Heart right ventricle (tissue), 16 donors: ENCODE measurements around the gene RIN1. TPM values are rescaled to one million over a fixed set of nuclear protein-coding genes. Genes with fewer than 3 reads are reported as not detected.

Experiments
- ATAC-seq, 8 donors: fragments of 200-7000 bp; cut with Tn5 transposase; one replicate each; pipeline ENCODE4 v1.9.1; 2020; ENCODE audit warnings: mild to moderate bottlenecking in 8 of 8, moderate library complexity in 8 of 8, moderate number of reproducible peaks in 1 of 8
- DNase-seq, 2 donors: peaks; one replicate each; pipeline ENCODE4 v3.0.0-alpha.2; 2020
- H3K27ac ChIP-seq, 10 donors: fragments of 200-600 bp; sonication (generic) in 2 of 10; one replicate each; pipeline versions ENCODE4 v1.5.0 to v1.8.0; 2020 to 2022; ENCODE audit warnings: mild to moderate bottlenecking in 3 of 10
- H3K27me3 ChIP-seq, 7 donors: fragments of 200-600 bp; one replicate each; pipeline ENCODE4 v1.8.0; 2021 to 2022; ENCODE audit warnings: mild to moderate bottlenecking in 2 of 7
- H3K36me3 ChIP-seq, 9 donors: fragments of 200-600 bp; sonication (generic) in 1 of 9; one replicate each; pipeline versions ENCODE4 v1.5.0 to v1.8.0; 2020 to 2022; ENCODE audit warnings: mild to moderate bottlenecking in 2 of 9
- H3K4me1 ChIP-seq, 9 donors: fragments of 200-600 bp; sonication (generic) in 1 of 9; one replicate each; pipeline versions ENCODE4 v1.5.0 to v1.8.0; 2020 to 2022; ENCODE audit warnings: mild to moderate bottlenecking in 4 of 9
- H3K4me3 ChIP-seq, 10 donors: fragments of 200-600 bp; sonication (generic) in 2 of 10; one replicate each; pipeline versions ENCODE4 v1.5.0 to v1.8.0; 2020 to 2022; ENCODE audit warnings: mild to moderate bottlenecking in 7 of 10, moderate library complexity in 2 of 10
- H3K9me3 ChIP-seq, 11 donors: fragments of 200-600 bp in 10 of 11; sonication (generic) in 2 of 11; one replicate each; pipeline versions ENCODE4 v1.5.0 to v1.8.0; 2013 to 2022; ENCODE audit warnings: mild to moderate bottlenecking in 2 of 11, control low read depth in 1 of 11, moderate library complexity in 1 of 11
- WGBS, 2 donors: extraction: QIAGEN DNeasy Blood & Tissue Kit; methylation state at CpG; one replicate each; pipeline ENCODE4 v1.1.7; 2013; ENCODE audit warnings: inconsistent platforms in 1 of 2; 5-methylcytosine and 5-hydroxymethylcytosine counted together
- intact Hi-C, 10 donors: fragments of 100-400 bp; cut with DNase I; formaldehyde crosslinking; loops; one replicate each; pipeline versions ENCODE4 v1.11.1 to v1.14.2; 2022
- polyA plus RNA-seq, 2 donors: library from polyadenylated mRNA; stranded (reverse); fragments of 200-250 nt; gene quantifications; one replicate each; pipeline ENCODE4 v1.2.3, GENCODE V29; 2013
- total RNA-seq, 10 donors: library from RNA; stranded (reverse); fragmentation: NEBNext Ultra II Directional in 3 of 10; extraction: Animal tissue kit (Norgen Biotek cat#: 25700) in 3 of 10; gene quantifications; one replicate each; pipeline versions ENCODE4 v1.2.1 to v1.2.4, GENCODE V29; 2021 to 2023
- TF ChIP-seq, protein P1 (sequence below), 9 donors: fragments of 200-600 bp; sonication (generic) in 2 of 9; IDR thresholded peaks; one replicate each; pipeline versions ENCODE4 v1.5.0 to v1.8.0; 2021 to 2022; ENCODE audit warnings: antibody characterized with exemption in 9 of 9, mild to moderate bottlenecking in 5 of 9, moderate library complexity in 1 of 9
- donor health status: Arrhythmogenic right ventricular cardiomyopathy.
- donor health status: ischemic (EF 13 %, LVEDD 7.1; RV severe dilation, severe dysfunction).
- donor health status: healthy with polysubstance abuse.
- donor health status: DM: no; HTN: yes; CAD: no.
- donor health status: DM: no; HTN: no; CAD: no.
- donor health status: ischemic (EF 25% LVEDD 6.9; RV normal size, moderate dysfunction).
- donor health status: ischemic (EF 25% LVEDD 5.7; RV mildly dilated, moderate dysfunction).
- donor health status: healthy.
- donor health status: DM: yes; HTN: yes; CAD: no.
- donor health status: Ischemic cardiomyopathy.
- donor health status: ischemic (EF 35%, LVEDD 5.7; RV mildly dilated, moderate dysfunction).
- donor health status: nonischemic (EF 11% LVEDD 7.7; RV severe dilation, severe dysfunction).
- donor health status: DM: yes; HTN: yes; CAD: no.
- donor health status: PGD.
- donor health status: ischemic (EF 29% LVEDD 5.4; RV normal size, mild dysfunction).
- donor health status: nonischemic (EF 23%, LVEDD 6.1; RV moderate dilation, normal function).

RIN1 gene
- total and polyA plus RNA-seq, 12 donors: 0.81 to 10.8 (median 1.9) TPM

DNA sequence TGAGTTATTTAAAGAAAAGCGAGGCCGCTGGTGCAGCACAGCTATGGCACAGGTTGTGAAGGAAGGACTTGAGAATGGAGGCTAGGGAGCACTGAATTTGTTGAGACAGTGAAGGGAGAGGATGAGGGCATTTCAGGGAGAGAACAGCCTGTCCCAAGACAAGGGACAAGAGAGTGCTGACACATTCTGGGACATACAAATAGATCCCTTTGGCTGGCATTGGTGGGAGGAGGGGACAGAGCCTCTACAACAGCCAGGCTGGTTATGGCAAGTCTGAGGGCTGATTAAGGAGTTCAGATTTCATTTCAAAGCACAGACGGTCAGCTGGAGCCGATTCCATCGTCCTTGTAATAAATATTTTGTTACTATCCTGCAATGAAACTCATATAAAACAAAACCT lies 37.0 kb upstream of the RIN1 start:
- TF ChIP-seq, protein P1, sequence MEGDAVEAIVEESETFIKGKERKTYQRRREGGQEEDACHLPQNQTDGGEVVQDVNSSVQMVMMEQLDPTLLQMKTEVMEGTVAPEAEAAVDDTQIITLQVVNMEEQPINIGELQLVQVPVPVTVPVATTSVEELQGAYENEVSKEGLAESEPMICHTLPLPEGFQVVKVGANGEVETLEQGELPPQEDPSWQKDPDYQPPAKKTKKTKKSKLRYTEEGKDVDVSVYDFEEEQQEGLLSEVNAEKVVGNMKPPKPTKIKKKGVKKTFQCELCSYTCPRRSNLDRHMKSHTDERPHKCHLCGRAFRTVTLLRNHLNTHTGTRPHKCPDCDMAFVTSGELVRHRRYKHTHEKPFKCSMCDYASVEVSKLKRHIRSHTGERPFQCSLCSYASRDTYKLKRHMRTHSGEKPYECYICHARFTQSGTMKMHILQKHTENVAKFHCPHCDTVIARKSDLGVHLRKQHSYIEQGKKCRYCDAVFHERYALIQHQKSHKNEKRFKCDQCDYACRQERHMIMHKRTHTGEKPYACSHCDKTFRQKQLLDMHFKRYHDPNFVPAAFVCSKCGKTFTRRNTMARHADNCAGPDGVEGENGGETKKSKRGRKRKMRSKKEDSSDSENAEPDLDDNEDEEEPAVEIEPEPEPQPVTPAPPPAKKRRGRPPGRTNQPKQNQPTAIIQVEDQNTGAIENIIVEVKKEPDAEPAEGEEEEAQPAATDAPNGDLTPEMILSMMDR (IDR thresholded peaks at IDR 0.05): no peak
- DNase-seq (peak; percentile 24 to 61), ATAC-seq (peak; percentile 23 to 81 (median 66))
- peaks cover 2 to 45% (median 20%) of the 10 kb centered on the region in 9 donors for H3K4me1 ChIP-seq
- H3K36me3 ChIP-seq: no peaks in the 10 kb centered on the region
- H3K27ac ChIP-seq: peak overlapping the region in 9 of 10 donors; percentile 79 to 90 (median 86)
- H3K4me3 ChIP-seq: no peak overlapping the region
- H3K9me3 ChIP-seq: no peaks in the 10 kb centered on the region
- intact Hi-C loops: loop anchor here in 1 of 10 donors (1.0 kb wide), 1 partner anchor 61 kb away; no protein-coding TSS in a partner anchor
- peaks cover 0 to 39% (median 15%) of the 10 kb centered on the region in 7 donors for H3K27me3 ChIP-seq
- WGBS, 2 donors: 46 to 49% methylated on average over 5 of the region's 5 CpGs

DNA sequence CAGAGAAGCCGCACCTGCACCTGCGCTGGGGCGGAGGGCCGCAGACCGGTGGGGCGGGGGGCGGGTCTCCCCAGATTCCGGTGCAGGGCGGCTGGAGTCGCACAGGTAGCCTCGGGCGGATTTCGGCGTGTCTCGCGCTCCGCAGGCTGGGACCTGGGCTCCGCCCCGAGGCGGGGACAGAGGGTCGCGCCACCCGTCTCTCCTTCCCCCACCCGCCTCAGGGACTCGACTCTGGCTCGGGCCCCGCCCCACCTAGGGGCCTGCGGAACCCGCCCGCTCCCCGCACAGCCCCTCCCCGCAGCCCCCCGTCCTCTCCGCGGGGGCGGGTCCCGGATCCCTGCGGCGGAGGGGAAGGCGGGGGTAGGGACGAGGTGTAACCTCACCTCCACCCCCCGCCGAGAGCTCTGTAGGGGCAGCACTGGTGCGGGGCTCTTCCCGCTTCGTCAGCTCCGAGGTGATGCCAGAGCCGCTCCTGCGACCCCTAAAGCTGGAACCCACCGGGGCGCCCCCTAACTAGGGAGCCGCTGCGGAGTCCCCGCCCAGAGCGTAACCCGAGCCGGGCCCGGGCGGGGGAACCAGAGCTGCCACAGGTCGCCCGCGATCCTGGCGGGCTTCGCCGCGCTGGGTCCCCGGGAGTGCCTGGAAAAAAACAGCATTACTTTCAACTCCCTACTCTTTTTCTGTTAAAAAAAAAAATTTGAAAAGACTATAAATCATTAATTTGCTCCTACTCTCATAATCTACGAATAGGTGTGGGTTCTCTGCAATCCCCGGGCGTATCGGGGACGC lies 35.6 kb upstream of the RIN1 start, which contains the start of gene SLC29A2:
Gene SLC29A2 (minus strand): TSS at position 134 of the 789 bp plus-strand sequence. CDS start 169 bp downstream, outside the sequence.
- intact Hi-C loops: no loop called here
- Histone ChIP-seq H3K4me3 (peak within 1 kb of the TSS; percentile 59 to 84 (median 78)), H3K36me3 (no peaks in the 10 kb centered on the region), H3K9me3 (no peaks in the 10 kb centered on the region), H3K27ac (peak within 1 kb of the TSS; percentile 79 to 90 (median 86)), H3K4me1 (peaks cover 2 to 45% (median 20%) of the 10 kb centered on the region in 9 donors), H3K27me3 (peaks cover 0 to 39% (median 15%) of the 10 kb centered on the region in 7 donors)
- TF ChIP-seq, protein P1 (IDR thresholded peaks at IDR 0.05): no peak
- DNase-seq: peak; percentile 54 to 77
- ATAC-seq: peak; percentile 72 to 86 (median 78)
- 0 to 1% methylated on average over 57 to 72 of the region's 72 CpGs for WGBS, 2 donors

DNA sequence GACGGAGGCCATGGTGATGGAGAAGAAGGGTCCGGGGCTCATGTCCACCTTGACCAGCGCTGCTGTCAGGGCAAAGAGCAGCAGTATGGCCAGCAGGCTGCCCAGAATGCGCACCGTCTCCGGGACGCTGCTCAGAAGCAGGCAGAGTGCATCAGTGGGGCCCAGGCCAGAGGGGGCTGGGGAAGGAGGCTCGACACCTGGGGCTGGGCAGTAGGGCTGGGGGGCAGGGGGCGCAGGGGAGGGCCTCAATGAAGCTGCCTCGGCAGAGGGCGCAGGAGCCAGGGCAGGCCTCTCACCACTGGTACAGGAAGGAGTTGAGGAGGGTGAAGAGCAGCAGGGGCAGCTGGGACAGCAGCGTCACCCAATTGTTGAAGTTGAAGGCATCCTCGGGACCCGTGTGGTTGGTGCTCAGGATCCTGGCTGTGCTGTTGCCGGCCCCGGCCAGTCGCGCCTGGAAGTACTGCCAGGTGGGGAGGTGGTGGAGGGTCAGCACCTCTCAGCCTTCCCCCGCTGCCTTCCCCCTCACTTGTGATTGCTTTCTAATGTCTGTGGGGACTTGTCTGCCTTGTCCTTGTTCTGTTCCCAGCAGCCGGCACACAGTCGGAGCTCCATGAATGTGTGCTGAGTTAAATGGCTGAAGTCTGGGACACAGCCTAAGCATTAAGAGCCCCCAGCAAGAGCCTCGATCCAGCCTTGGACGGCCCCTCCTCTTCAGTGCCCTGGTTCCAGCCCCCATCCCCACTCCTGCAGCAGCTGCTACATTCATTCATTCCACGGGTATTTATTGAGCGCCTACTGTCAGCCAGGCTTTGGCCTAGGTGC lies 33.0 kb upstream of the RIN1 start:
- DNase-seq: no peak
- intact Hi-C loops: no loop called here
- Histone ChIP-seq H3K27me3 (peaks cover 0 to 32% (median 14%) of the 10 kb centered on the region in 7 donors), H3K4me3 (no peak overlapping the region), H3K9me3 (no peaks in the 10 kb centered on the region), H3K4me1 (peaks cover 2 to 45% (median 20%) of the 10 kb centered on the region in 9 donors), H3K27ac (peak overlapping the region in 6 of 10 donors; percentile 19 to 90 (median 83)), H3K36me3 (no peaks in the 10 kb centered on the region)
- TF ChIP-seq, protein P1 (IDR thresholded peaks at IDR 0.05): no peak
- no peak for ATAC-seq
- WGBS, 2 donors: 87 to 89% methylated on average over 25 of the region's 25 CpGs

DNA sequence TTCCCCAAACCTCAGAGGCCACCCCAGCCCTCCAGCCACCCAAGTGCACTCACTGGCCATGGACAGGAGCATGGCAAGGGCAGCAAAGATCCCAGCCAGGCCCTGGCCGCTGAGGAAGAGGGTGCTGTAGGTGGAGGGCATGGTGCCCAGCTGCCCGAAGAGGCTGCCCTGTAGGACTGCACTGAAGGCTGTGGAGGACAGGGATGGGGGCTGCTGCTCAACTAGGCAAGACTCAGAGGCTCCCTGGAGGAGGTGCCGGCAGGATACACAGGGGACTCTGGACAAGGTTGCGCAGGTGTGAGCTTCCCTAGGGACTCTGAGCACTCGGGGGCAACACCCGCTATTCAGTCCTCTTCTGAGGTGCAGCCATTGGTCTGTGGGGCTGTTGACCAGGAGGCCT lies 32.2 kb upstream of the RIN1 start:
- H3K27me3 ChIP-seq: peaks cover 0 to 27% (median 12%) of the 10 kb centered on the region in 7 donors
- no peak overlapping the region for H3K27ac ChIP-seq
- WGBS, 2 donors: 88 to 90% methylated on average over 6 of the region's 6 CpGs
- H3K36me3 ChIP-seq: no peaks in the 10 kb centered on the region
- TF ChIP-seq, protein P1 (IDR thresholded peaks at IDR 0.05): no peak
- intact Hi-C loops: no loop called here
- no peaks in the 10 kb centered on the region for H3K9me3 ChIP-seq
- no peak overlapping the region for H3K4me3 ChIP-seq
- ATAC-seq (no peak), DNase-seq (no peak)
- H3K4me1 ChIP-seq: peaks cover 2 to 41% (median 22%) of the 10 kb centered on the region in 9 donors
